Stomach (tissue), 4 donors: ENCODE data around the gene RPH3AL.

Experiments
- CTCF ChIP-seq, 7 experiments: fragments of 450-650 bp in 4 of 7; fragments of 200-600 bp in 3 of 7; sonication (generic) in 3 of 7; IDR thresholded peaks; one replicate each; pipeline ENCODE4 v1.5.1; 2016 to 2019; ENCODE audit warnings: antibody characterized with exemption in 7 of 7, control low read depth in 2 of 7, mild to moderate bottlenecking in 1 of 7
- POLR2A ChIP-seq, 4 donors: fragments of 450-650 bp; IDR thresholded peaks; one replicate each; pipeline ENCODE4 v1.6.1; 2016; ENCODE audit warnings: antibody characterized with exemption in 4 of 4, control low read depth in 2 of 4, mild to moderate bottlenecking in 1 of 4, moderate library complexity in 1 of 4
- POLR2AphosphoS5 ChIP-seq, 3 donors: sonication (generic); formaldehyde crosslinking; IDR thresholded peaks; one replicate each; pipeline ENCODE4 v1.6.1; 2016; ENCODE audit warnings: antibody characterized with exemption in 3 of 3

GRCh38 chr17:216625-217024 is 136.0 kb downstream of the RPH3AL start:
- TF ChIP-seq CTCF (IDR thresholded peaks at IDR 0.05) (no peak), POLR2A (IDR thresholded peaks at IDR 0.05) (no peak), POLR2AphosphoS5 (IDR thresholded peaks at IDR 0.05) (no peak)
